HepG2 (cell line): ENCODE measurements around the gene RABGAP1. TPM values are rescaled to one million over a fixed set of nuclear protein-coding genes. Genes with fewer than 3 reads are reported as not detected.

Experiments
- KDM4B ChIP-seq: sonication (generic); formaldehyde crosslinking; IDR thresholded peaks from 2 replicates; pipeline ENCODE4 v1.4.0; 2020; ENCODE audit warnings: missing genetic modification reagents
- MAFF ChIP-seq: IDR thresholded peaks from 2 replicates; pipeline ENCODE4 v1.6.1; 2011; ENCODE audit warnings: low read depth, low read length, improper control_type of control experiment
- NR3C1 ChIP-seq: sonication (generic); formaldehyde crosslinking; IDR thresholded peaks from 2 replicates; pipeline ENCODE4 v1.4.0; 2020; ENCODE audit warnings: missing genetic modification reagents
- PLRG1 ChIP-seq: fragments of 450-650 bp; conservative IDR thresholded peaks from 2 replicates; pipeline ENCODE4 v1.6.1; 2016
- SMAD3 ChIP-seq: sonication (generic); formaldehyde crosslinking; IDR thresholded peaks from 2 replicates; pipeline ENCODE4 v1.4.0; 2020; ENCODE audit warnings: missing genetic modification reagents
- ZNF30 ChIP-seq: sonication (generic); formaldehyde crosslinking; IDR thresholded peaks from 2 replicates; pipeline ENCODE4 v1.5.0; 2020; ENCODE audit warnings: mild to moderate bottlenecking, missing genetic modification reagents
- ZNF446 ChIP-seq: sonication (generic); formaldehyde crosslinking; IDR thresholded peaks from 2 replicates; pipeline ENCODE4 v1.5.0; 2020; ENCODE audit warnings: mild to moderate bottlenecking, missing genetic modification reagents
- ZNF614 ChIP-seq: IDR thresholded peaks from 2 replicates; pipeline ENCODE4 v1.6.1; 2018; ENCODE audit warnings: missing biosample characterization, missing genetic modification reagents, inconsistent platforms, borderline replicate concordance
- ZNF788 ChIP-seq: sonication (generic); formaldehyde crosslinking; IDR thresholded peaks from 2 replicates; pipeline ENCODE4 v1.5.0; 2020; ENCODE audit warnings: mild to moderate bottlenecking, missing genetic modification reagents, borderline replicate concordance
- ZNF850 ChIP-seq: sonication (generic); formaldehyde crosslinking; conservative IDR thresholded peaks from 2 replicates; pipeline ENCODE4 v1.9.0; 2021; ENCODE audit warnings: mild to moderate bottlenecking, missing genetic modification reagents
- polyA plus RNA-seq, 8 experiments: library from polyadenylated mRNA; depleted of rRNA in 3 of 8; stranded (reverse) in 7 of 8; unstranded in 1 of 8; fragments of >200 nt; fragmentation: Illumina TruSeq in 4 of 8; extraction: Trizol in 4 of 8; gene quantifications; 2 replicates each; pipeline versions ENCODE4 v1.2.1 to v1.2.3, GENCODE V29; 2011 to 2016; ENCODE audit warnings: low read depth in 4 of 8, missing spikeins in 1 of 8, mixed read lengths in 1 of 8; ENCODE audit not compliant: insufficient read depth in 1 of 8
- total RNA-seq, 5 experiments: library from RNA; depleted of rRNA; stranded (reverse); fragments of >200 nt; fragmentation: Illumina TruSeq; extraction: Trizol; gene quantifications; 2 replicates each; pipeline ENCODE4 v1.2.3, GENCODE V29; 2016; ENCODE audit warnings: low read depth in 1 of 5
- TF ChIP-seq, protein P1 (sequence below), 2 experiments: fragments of 450-650 bp in 1 of 2; sonication (generic) in 1 of 2; formaldehyde crosslinking in 1 of 2; IDR thresholded peaks; 2 replicates each; pipeline versions ENCODE4 v1.6.1 to v1.8.0; 2016 to 2022; ENCODE audit warnings: antibody characterized with exemption in 1 of 2, mild to moderate bottlenecking in 1 of 2, missing genetic modification reagents in 1 of 2
- TF ChIP-seq, protein P2 (sequence below): sonication (generic); formaldehyde crosslinking; IDR thresholded peaks from 2 replicates; pipeline ENCODE4 v1.5.1; 2020; ENCODE audit warnings: missing genetic modification reagents, mild to moderate bottlenecking, borderline replicate concordance
- TF ChIP-seq, protein P3 (sequence below): sonication (generic); formaldehyde crosslinking; IDR thresholded peaks from 2 replicates; pipeline ENCODE4 v1.5.1; 2020; ENCODE audit warnings: mild to moderate bottlenecking, missing genetic modification reagents, moderate library complexity

RABGAP1 gene
- total and polyA plus RNA-seq, 2 of the 13 experiments (the other 11 are each of a cell fraction or from before 2014, with no cell fraction given) = 19.1 to 19.3 TPM

DNA sequence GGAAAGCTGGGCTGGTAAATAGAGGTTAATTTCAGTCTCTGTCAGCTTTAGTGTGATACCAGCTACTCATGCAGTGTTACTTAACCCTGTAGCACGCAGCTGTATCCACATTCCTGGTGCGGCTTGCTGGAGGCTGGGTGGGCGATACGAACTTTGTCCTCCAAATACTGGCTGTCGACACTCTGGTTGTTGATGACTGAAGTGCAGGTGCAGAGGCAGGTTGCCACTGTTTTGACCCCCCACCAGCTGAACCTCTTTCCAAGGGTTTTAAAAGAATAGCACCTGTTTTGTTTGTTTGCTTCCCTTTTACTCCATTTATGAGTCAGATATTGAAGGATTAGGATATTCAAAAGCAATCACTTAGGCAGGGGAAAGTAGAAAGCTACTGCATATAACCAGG, 4.4 kb upstream of the RABGAP1 start (continued):
- TF ChIP-seq, protein P1, sequence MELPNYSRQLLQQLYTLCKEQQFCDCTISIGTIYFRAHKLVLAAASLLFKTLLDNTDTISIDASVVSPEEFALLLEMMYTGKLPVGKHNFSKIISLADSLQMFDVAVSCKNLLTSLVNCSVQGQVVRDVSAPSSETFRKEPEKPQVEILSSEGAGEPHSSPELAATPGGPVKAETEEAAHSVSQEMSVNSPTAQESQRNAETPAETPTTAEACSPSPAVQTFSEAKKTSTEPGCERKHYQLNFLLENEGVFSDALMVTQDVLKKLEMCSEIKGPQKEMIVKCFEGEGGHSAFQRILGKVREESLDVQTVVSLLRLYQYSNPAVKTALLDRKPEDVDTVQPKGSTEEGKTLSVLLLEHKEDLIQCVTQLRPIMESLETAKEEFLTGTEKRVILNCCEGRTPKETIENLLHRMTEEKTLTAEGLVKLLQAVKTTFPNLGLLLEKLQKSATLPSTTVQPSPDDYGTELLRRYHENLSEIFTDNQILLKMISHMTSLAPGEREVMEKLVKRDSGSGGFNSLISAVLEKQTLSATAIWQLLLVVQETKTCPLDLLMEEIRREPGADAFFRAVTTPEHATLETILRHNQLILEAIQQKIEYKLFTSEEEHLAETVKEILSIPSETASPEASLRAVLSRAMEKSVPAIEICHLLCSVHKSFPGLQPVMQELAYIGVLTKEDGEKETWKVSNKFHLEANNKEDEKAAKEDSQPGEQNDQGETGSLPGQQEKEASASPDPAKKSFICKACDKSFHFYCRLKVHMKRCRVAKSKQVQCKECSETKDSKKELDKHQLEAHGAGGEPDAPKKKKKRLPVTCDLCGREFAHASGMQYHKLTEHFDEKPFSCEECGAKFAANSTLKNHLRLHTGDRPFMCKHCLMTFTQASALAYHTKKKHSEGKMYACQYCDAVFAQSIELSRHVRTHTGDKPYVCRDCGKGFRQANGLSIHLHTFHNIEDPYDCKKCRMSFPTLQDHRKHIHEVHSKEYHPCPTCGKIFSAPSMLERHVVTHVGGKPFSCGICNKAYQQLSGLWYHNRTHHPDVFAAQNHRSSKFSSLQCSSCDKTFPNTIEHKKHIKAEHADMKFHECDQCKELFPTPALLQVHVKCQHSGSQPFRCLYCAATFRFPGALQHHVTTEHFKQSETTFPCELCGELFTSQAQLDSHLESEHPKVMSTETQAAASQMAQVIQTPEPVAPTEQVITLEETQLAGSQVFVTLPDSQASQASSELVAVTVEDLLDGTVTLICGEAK (IDR thresholded peaks at IDR 0.05) = no peak
- TF ChIP-seq, protein P1 (CRISPR knock-in tag; IDR thresholded peaks at IDR 0.05) = no peak
- TF ChIP-seq SMAD3 = 0 out of 2 replicates have a peak, but pooled peaks have one; percentile 36
- TF ChIP-seq PLRG1 = no peak
- TF ChIP-seq, protein P2, sequence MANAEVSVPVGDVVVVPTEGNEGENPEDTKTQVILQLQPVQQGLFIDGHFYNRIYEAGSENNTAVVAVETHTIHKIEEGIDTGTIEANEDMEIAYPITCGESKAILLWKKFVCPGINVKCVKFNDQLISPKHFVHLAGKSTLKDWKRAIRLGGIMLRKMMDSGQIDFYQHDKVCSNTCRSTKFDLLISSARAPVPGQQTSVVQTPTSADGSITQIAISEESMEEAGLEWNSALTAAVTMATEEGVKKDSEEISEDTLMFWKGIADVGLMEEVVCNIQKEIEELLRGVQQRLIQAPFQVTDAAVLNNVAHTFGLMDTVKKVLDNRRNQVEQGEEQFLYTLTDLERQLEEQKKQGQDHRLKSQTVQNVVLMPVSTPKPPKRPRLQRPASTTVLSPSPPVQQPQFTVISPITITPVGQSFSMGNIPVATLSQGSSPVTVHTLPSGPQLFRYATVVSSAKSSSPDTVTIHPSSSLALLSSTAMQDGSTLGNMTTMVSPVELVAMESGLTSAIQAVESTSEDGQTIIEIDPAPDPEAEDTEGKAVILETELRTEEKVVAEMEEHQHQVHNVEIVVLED (CRISPR knock-in tag) = peak; percentile 49; the same call in 1 of the 2 replicates
- TF ChIP-seq ZNF850 (CRISPR knock-in tag) = no peak
- no peak for TF ChIP-seq NR3C1 (CRISPR knock-in tag)
- TF ChIP-seq, protein P3, sequence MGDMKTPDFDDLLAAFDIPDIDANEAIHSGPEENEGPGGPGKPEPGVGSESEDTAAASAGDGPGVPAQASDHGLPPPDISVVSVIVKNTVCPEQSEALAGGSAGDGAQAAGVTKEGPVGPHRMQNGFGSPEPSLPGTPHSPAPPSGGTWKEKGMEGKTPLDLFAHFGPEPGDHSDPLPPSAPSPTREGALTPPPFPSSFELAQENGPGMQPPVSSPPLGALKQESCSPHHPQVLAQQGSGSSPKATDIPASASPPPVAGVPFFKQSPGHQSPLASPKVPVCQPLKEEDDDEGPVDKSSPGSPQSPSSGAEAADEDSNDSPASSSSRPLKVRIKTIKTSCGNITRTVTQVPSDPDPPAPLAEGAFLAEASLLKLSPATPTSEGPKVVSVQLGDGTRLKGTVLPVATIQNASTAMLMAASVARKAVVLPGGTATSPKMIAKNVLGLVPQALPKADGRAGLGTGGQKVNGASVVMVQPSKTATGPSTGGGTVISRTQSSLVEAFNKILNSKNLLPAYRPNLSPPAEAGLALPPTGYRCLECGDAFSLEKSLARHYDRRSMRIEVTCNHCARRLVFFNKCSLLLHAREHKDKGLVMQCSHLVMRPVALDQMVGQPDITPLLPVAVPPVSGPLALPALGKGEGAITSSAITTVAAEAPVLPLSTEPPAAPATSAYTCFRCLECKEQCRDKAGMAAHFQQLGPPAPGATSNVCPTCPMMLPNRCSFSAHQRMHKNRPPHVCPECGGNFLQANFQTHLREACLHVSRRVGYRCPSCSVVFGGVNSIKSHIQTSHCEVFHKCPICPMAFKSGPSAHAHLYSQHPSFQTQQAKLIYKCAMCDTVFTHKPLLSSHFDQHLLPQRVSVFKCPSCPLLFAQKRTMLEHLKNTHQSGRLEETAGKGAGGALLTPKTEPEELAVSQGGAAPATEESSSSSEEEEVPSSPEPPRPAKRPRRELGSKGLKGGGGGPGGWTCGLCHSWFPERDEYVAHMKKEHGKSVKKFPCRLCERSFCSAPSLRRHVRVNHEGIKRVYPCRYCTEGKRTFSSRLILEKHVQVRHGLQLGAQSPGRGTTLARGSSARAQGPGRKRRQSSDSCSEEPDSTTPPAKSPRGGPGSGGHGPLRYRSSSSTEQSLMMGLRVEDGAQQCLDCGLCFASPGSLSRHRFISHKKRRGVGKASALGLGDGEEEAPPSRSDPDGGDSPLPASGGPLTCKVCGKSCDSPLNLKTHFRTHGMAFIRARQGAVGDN (CRISPR knock-in tag) = no peak; the same call in 1 of the 2 replicates
- no peak for TF ChIP-seq ZNF788 (CRISPR knock-in tag)
- TF ChIP-seq MAFF = no peak
- TF ChIP-seq ZNF446 (CRISPR knock-in tag) = no peak
- TF ChIP-seq ZNF614 = peak; percentile 35; the same call in 1 of the 2 replicates
- TF ChIP-seq ZNF30 (CRISPR knock-in tag) = no peak
- TF ChIP-seq KDM4B = no peak
